ENCODE results near the gene BANK1.

- TF ChIP-seq, protein P1, sequence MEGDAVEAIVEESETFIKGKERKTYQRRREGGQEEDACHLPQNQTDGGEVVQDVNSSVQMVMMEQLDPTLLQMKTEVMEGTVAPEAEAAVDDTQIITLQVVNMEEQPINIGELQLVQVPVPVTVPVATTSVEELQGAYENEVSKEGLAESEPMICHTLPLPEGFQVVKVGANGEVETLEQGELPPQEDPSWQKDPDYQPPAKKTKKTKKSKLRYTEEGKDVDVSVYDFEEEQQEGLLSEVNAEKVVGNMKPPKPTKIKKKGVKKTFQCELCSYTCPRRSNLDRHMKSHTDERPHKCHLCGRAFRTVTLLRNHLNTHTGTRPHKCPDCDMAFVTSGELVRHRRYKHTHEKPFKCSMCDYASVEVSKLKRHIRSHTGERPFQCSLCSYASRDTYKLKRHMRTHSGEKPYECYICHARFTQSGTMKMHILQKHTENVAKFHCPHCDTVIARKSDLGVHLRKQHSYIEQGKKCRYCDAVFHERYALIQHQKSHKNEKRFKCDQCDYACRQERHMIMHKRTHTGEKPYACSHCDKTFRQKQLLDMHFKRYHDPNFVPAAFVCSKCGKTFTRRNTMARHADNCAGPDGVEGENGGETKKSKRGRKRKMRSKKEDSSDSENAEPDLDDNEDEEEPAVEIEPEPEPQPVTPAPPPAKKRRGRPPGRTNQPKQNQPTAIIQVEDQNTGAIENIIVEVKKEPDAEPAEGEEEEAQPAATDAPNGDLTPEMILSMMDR (IDR thresholded peaks at IDR 0.05; ENCODE audit: insufficient read depth, low read length): no peak
- no peak for TF ChIP-seq REST (IDR thresholded peaks at IDR 0.05; ENCODE audit: insufficient replicate concordance, low read depth)
- TF ChIP-seq GABPA (IDR thresholded peaks at IDR 0.05; ENCODE audit: low read depth): no peak
- no peak for TF ChIP-seq POLR2AphosphoS5 (IDR thresholded peaks at IDR 0.05; ENCODE audit: low read depth)
- no peak for TF ChIP-seq SPI1 (IDR thresholded peaks at IDR 0.05; ENCODE audit: borderline replicate concordance, low read depth)
These were observed 130.8 kb downstream of the BANK1 start for GRCh38 chr4:101921370-101921769.

Measured in HL-60 (cell line).